HepG2 (cell line): ENCODE measurements around the gene IRAK3. TPM values are rescaled to one million over a fixed set of nuclear protein-coding genes. Genes with fewer than 3 reads are reported as not detected.

Experiments
- ATAC-seq: fragments of 200-7000 bp; cut with Tn5 transposase; 3 replicates; pipeline ENCODE4 v1.9.1; 2020; ENCODE audit warnings: mild to moderate bottlenecking, moderate library complexity
- BruUV-seq: library from RNA; stranded (reverse); fragments of 400-500 nt; replicated peaks from 2 replicates; lab custom pipeline; 2021; lab: Mats Ljungman, UMichigan
- CTCF ChIA-PET: fragments of 300-600 bp; formaldehyde crosslinking; extraction: SDS; loops from one replicate; lab custom pipeline; 2021; ENCODE audit warnings: low total read pairs, inconsistent platforms, low intra/inter-chr PET ratio; lab: Yijun Ruan, JAX
- POLR2A ChIA-PET: fragments of 350-600 bp; sonication (Branson Sonifier 250); formaldehyde crosslinking; loops from one replicate; lab custom pipeline; 2020; ENCODE audit warnings: antibody characterized with exemption, inconsistent platforms; lab: Yijun Ruan, JAX
- DNase-seq: peaks from one replicate; pipeline ENCODE4 v3.0.0-alpha.2; 2015; ENCODE audit warnings: low spot score
- FAIRE-seq: peaks from 3 replicates; lab custom pipeline; 2011; peaks lifted over from hg19 to GRCh38; lab: Jason Lieb, UNC
- H2AFZ ChIP-seq: one replicate; pipeline ENCODE4 v1.6.1; 2011; ENCODE audit warnings: low read length, inconsistent platforms
- H3K27ac ChIP-seq: fragments of 300-600 bp; 3 replicates; pipeline ENCODE4 v1.8.0; 2011; ENCODE audit warnings: mixed run types, mild to moderate bottlenecking, mixed read lengths, low read length, inconsistent platforms; ENCODE audit not compliant: insufficient read depth; ENCODE audit errors: extremely low read length
- H3K27me3 ChIP-seq, 2 experiments: fragments of 200-600 bp in 1 of 2; 2 replicates in 1 of 2; 3 replicates in 1 of 2; pipeline versions ENCODE4 v1.6.0 to v1.8.0; 2011; ENCODE audit warnings: low read length in 2 of 2, mild to moderate bottlenecking in 2 of 2, moderate library complexity in 2 of 2, inconsistent platforms in 1 of 2; ENCODE audit not compliant: insufficient read depth in 2 of 2, control insufficient read depth in 1 of 2
- H3K36me3 ChIP-seq, 2 experiments: fragments of 200-600 bp in 1 of 2; replicated peaks in 1 of 2; 2 replicates in 1 of 2; 3 replicates in 1 of 2; pipeline versions ENCODE4 v1.5.1 to v1.8.0; 2011; ENCODE audit warnings: low read length in 2 of 2, inconsistent platforms in 1 of 2; ENCODE audit not compliant: insufficient read depth in 2 of 2, control insufficient read depth in 1 of 2
- H3K4me1 ChIP-seq: 2 replicates; pipeline ENCODE4 v1.5.1; 2012; ENCODE audit warnings: low read length, inconsistent platforms; ENCODE audit not compliant: insufficient read depth
- H3K4me2 ChIP-seq: 2 replicates; pipeline ENCODE4 v1.6.0; 2011; ENCODE audit warnings: low read depth, low read length, inconsistent platforms
- H3K4me3 ChIP-seq, 3 experiments: fragments of 200-600 bp in 1 of 3; sonication (generic), shearing (Covaris generic) in 1 of 3; replicated peaks in 1 of 3; 2 replicates each; pipeline ENCODE4 v1.5.1; 2011 to 2016; ENCODE audit warnings: low read length in 3 of 3, inconsistent platforms in 2 of 3, low read depth in 2 of 3, mild to moderate bottlenecking in 2 of 3, control low read depth in 1 of 3, mixed read lengths in 1 of 3; ENCODE audit not compliant: insufficient read depth in 1 of 3
- H3K79me2 ChIP-seq: one replicate; pipeline ENCODE4 v1.6.1; 2011; ENCODE audit warnings: low read length, inconsistent platforms; ENCODE audit not compliant: insufficient read depth
- H3K9ac ChIP-seq: 2 replicates; pipeline ENCODE4 v1.6.0; 2011; ENCODE audit warnings: mild to moderate bottlenecking, low read depth, low read length, inconsistent platforms; ENCODE audit not compliant: insufficient read depth
- H3K9me3 ChIP-seq: 2 replicates; pipeline ENCODE4 v1.5.1; 2012; ENCODE audit warnings: mild to moderate bottlenecking, low read length
- H4K20me1 ChIP-seq: 2 replicates; pipeline ENCODE4 v1.6.0; 2011; ENCODE audit warnings: inconsistent platforms, mild to moderate bottlenecking, low read length, moderate library complexity; ENCODE audit not compliant: insufficient read depth
- GATAD1 ChIP-seq: IDR thresholded peaks from 2 replicates; pipeline ENCODE4 v1.6.1; 2016; ENCODE audit warnings: missing genetic modification reagents, missing compliant biosample characterization
- HOXA7 ChIP-seq: sonication (generic); formaldehyde crosslinking; IDR thresholded peaks from 2 replicates; pipeline ENCODE4 v1.8.1; 2022; ENCODE audit warnings: mild to moderate bottlenecking, missing genetic modification reagents, moderate library complexity
- KDM5A ChIP-seq: fragments of 200-600 bp; sonication (generic); IDR thresholded peaks from 2 replicates; pipeline ENCODE4 v1.7.0; 2018; ENCODE audit warnings: antibody characterized with exemption, mild to moderate bottlenecking, low read length, borderline replicate concordance
- MEF2D ChIP-seq: sonication (generic); formaldehyde crosslinking; IDR thresholded peaks from 2 replicates; pipeline ENCODE4 v1.5.1; 2020; ENCODE audit warnings: mild to moderate bottlenecking, missing genetic modification reagents
- MXD3 ChIP-seq: IDR thresholded peaks from 2 replicates; pipeline ENCODE4 v1.6.1; 2016; ENCODE audit warnings: mild to moderate bottlenecking, missing biosample characterization, missing genetic modification reagents
- NCOR1 ChIP-seq: fragments of 200-600 bp; sonication (generic); IDR thresholded peaks from 2 replicates; pipeline ENCODE4 v1.7.0; 2017; ENCODE audit warnings: antibody characterized with exemption, low read length, borderline replicate concordance
- NFIB ChIP-seq: sonication (generic); formaldehyde crosslinking; IDR thresholded peaks from 2 replicates; pipeline ENCODE4 v1.9.0; 2021; ENCODE audit warnings: missing genetic modification reagents, mild to moderate bottlenecking, borderline replicate concordance
- NPAS2 ChIP-seq: sonication (generic); formaldehyde crosslinking; IDR thresholded peaks from 2 replicates; pipeline ENCODE4 v1.8.0; 2022; ENCODE audit warnings: mild to moderate bottlenecking, missing genetic modification reagents, borderline replicate concordance
- NR1H2 ChIP-seq: sonication (generic); formaldehyde crosslinking; IDR thresholded peaks from 2 replicates; pipeline ENCODE4 v1.8.1; 2022; ENCODE audit warnings: low read depth, missing genetic modification reagents, borderline replicate concordance
- SAP130 ChIP-seq: IDR thresholded peaks from 2 replicates; pipeline ENCODE4 v1.6.1; 2016; ENCODE audit warnings: low read depth
- SUZ12 ChIP-seq: fragments of 150-350 bp; IDR thresholded peaks from 2 replicates; pipeline ENCODE4 v1.6.1; 2014; ENCODE audit warnings: low read depth, low read length
- ZFP36L2 ChIP-seq: sonication (generic); formaldehyde crosslinking; IDR thresholded peaks from 2 replicates; pipeline ENCODE4 v1.4.0; 2020; ENCODE audit warnings: missing genetic modification reagents
- ZFP37 ChIP-seq: sonication (generic); formaldehyde crosslinking; IDR thresholded peaks from 2 replicates; pipeline ENCODE4 v1.4.0; 2020; ENCODE audit warnings: missing genetic modification reagents, borderline replicate concordance
- ZFP41 ChIP-seq: sonication (generic); formaldehyde crosslinking; IDR thresholded peaks from 2 replicates; pipeline ENCODE4 v1.4.0; 2020; ENCODE audit warnings: mild to moderate bottlenecking, missing genetic modification reagents, borderline replicate concordance
- ZNF276 ChIP-seq: sonication (generic); formaldehyde crosslinking; IDR thresholded peaks from 2 replicates; pipeline ENCODE4 v1.4.0; 2020; ENCODE audit warnings: mild to moderate bottlenecking, low read depth, missing genetic modification reagents
- ZNF619 ChIP-seq: sonication (generic); formaldehyde crosslinking; IDR thresholded peaks from 2 replicates; pipeline ENCODE4 v1.4.0; 2020; ENCODE audit warnings: mild to moderate bottlenecking, missing genetic modification reagents
- WGBS: methylation state at CpG from one replicate; pipeline ENCODE4 v1.1.6; 2017; ENCODE audit warnings: low lambda C conversion rate; 5-methylcytosine and 5-hydroxymethylcytosine counted together
- in situ Hi-C: cut with HindIII; loops from 2 replicates; pipeline ENCODE4 v1.10.0; 2017; ENCODE audit warnings: low pct_unique_long_range_greater_than_20kb; ENCODE audit not compliant: extremely low pct_ligation_motif_present
- intact Hi-C: fragments of 100-400 bp; cut with micrococcal nuclease; formaldehyde crosslinking; loops from one replicate; pipeline ENCODE4 v1.10.0; 2022; ENCODE audit not compliant: unreplicated experiment
- polyA plus RNA-seq, 8 experiments: library from polyadenylated mRNA; depleted of rRNA in 3 of 8; stranded (reverse) in 7 of 8; unstranded in 1 of 8; fragments of >200 nt; fragmentation: Illumina TruSeq in 4 of 8; extraction: Trizol in 4 of 8; gene quantifications; 2 replicates each; pipeline versions ENCODE4 v1.2.1 to v1.2.3, GENCODE V29; 2011 to 2016; ENCODE audit warnings: low read depth in 4 of 8, missing spikeins in 1 of 8, mixed read lengths in 1 of 8; ENCODE audit not compliant: insufficient read depth in 1 of 8
- total RNA-seq, 5 experiments: library from RNA; depleted of rRNA; stranded (reverse); fragments of >200 nt; fragmentation: Illumina TruSeq; extraction: Trizol; gene quantifications; 2 replicates each; pipeline ENCODE4 v1.2.3, GENCODE V29; 2016; ENCODE audit warnings: low read depth in 1 of 5
- TF ChIP-seq, protein P1 (sequence below): sonication (generic); formaldehyde crosslinking; IDR thresholded peaks from 2 replicates; pipeline ENCODE4 v1.5.1; 2020; ENCODE audit warnings: mild to moderate bottlenecking, missing genetic modification reagents, borderline replicate concordance

Gene IRAK3
- total and polyA plus RNA-seq, 2 of the 13 experiments (the other 11 are each of a cell fraction or from before 2014, with no cell fraction given) = 0.01 TPM; not detected in 1

DNA sequence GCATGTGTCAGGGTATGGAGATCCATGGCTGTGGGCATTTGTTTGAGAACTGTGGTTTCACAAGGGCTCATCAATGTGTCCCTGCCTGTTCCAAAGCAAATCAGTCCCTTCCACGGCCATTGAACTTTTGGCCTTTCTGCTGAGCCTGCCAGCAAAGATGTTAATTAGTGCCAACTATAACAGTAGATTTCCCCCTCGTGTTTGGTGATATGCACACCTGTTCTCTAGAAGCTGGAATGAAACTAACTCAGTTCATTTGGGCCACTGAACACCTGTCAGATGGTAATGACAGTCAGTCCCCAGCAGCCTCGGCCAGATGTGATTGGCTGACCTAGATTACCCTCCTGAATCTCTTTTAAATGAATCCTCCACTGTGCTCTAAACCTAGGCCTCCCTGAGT, 43.2 kb downstream of the IRAK3 start:
- no peaks in the 10 kb centered on the region for H3K9me3 ChIP-seq
- in situ Hi-C loops (no loop called here), intact Hi-C loops (no loop called here)
- H3K27me3 ChIP-seq = peaks cover 0 to 8% of the 10 kb centered on the region in 2 experiments; a peak in 2 of 5 replicates
- CTCF ChIA-PET = no interaction called here
- WGBS = 3% methylated on average over 3 of the region's 3 CpGs
- no peaks in the 10 kb centered on the region for H3K4me1 ChIP-seq
- no peaks in the 10 kb centered on the region for H3K36me3 ChIP-seq
- no peak overlapping the region for H3K4me2 ChIP-seq
- no TSS peak for BruUV-seq
- no peak overlapping the region for H3K4me3 ChIP-seq
- H4K20me1 ChIP-seq = no peaks in the 10 kb centered on the region
- H3K9ac ChIP-seq = no peak overlapping the region
- H2AFZ ChIP-seq = no peak overlapping the region
- no peaks in the 10 kb centered on the region for H3K79me2 ChIP-seq
- no peak for FAIRE-seq
- POLR2A ChIA-PET = no interaction called here
- no peak for ATAC-seq
- no peak for DNase-seq
- no peak overlapping the region for H3K27ac ChIP-seq
- TF ChIP-seq NCOR1 = no peak
- TF ChIP-seq ZNF619 (CRISPR knock-in tag) = no peak
- TF ChIP-seq ZFP36L2 = no peak
- no peak for TF ChIP-seq ZFP37
- TF ChIP-seq, protein P1, sequence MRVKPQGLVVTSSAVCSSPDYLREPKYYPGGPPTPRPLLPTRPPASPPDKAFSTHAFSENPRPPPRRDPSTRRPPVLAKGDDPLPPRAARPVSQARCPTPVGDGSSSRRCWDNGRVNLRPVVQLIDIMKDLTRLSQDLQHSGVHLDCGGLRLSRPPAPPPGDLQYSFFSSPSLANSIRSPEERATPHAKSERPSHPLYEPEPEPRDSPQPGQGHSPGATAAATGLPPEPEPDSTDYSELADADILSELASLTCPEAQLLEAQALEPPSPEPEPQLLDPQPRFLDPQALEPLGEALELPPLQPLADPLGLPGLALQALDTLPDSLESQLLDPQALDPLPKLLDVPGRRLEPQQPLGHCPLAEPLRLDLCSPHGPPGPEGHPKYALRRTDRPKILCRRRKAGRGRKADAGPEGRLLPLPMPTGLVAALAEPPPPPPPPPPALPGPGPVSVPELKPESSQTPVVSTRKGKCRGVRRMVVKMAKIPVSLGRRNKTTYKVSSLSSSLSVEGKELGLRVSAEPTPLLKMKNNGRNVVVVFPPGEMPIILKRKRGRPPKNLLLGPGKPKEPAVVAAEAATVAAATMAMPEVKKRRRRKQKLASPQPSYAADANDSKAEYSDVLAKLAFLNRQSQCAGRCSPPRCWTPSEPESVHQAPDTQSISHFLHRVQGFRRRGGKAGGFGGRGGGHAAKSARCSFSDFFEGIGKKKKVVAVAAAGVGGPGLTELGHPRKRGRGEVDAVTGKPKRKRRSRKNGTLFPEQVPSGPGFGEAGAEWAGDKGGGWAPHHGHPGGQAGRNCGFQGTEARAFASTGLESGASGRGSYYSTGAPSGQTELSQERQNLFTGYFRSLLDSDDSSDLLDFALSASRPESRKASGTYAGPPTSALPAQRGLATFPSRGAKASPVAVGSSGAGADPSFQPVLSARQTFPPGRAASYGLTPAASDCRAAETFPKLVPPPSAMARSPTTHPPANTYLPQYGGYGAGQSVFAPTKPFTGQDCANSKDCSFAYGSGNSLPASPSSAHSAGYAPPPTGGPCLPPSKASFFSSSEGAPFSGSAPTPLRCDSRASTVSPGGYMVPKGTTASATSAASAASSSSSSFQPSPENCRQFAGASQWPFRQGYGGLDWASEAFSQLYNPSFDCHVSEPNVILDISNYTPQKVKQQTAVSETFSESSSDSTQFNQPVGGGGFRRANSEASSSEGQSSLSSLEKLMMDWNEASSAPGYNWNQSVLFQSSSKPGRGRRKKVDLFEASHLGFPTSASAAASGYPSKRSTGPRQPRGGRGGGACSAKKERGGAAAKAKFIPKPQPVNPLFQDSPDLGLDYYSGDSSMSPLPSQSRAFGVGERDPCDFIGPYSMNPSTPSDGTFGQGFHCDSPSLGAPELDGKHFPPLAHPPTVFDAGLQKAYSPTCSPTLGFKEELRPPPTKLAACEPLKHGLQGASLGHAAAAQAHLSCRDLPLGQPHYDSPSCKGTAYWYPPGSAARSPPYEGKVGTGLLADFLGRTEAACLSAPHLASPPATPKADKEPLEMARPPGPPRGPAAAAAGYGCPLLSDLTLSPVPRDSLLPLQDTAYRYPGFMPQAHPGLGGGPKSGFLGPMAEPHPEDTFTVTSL (CRISPR knock-in tag) = no peak
- no peak for TF ChIP-seq HOXA7 (CRISPR knock-in tag)
- TF ChIP-seq GATAD1 (CRISPR knock-in tag) = no peak
- no peak for TF ChIP-seq NR1H2 (CRISPR knock-in tag)
- no peak for TF ChIP-seq SUZ12
- no peak for TF ChIP-seq SAP130 (CRISPR knock-in tag)
- TF ChIP-seq ZNF276 (CRISPR knock-in tag) = no peak
- no peak for TF ChIP-seq MEF2D (CRISPR knock-in tag)
- no peak for TF ChIP-seq KDM5A
- TF ChIP-seq MXD3 (CRISPR knock-in tag) = no peak
- TF ChIP-seq ZFP41 = no peak
- TF ChIP-seq NFIB (CRISPR knock-in tag) = no peak
- TF ChIP-seq NPAS2 (CRISPR knock-in tag) = no peak
